ENCODE results near the gene ACYP1.

Gene ACYP1

DNA sequence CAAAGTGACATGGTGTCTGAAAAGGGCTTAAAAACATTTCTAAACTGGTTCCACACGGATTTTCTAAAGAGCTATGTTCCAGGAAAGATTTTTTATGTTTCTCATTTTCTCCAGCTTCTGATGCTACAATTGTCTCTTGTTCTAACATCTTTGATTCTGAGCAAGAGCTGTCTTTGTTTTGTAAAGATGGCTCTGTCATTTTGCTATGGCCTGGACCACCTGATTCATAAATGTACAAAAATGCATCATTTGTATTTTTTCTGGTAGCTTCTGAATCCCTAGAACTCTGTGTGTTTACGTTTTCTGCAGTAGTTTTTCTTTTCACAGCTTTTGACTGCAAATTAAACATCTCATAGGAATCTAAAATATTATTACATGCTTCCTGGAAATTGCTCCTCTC, 15.7 kb downstream of the ACYP1 start:
- 0 out of 2 replicates have a peak, but pooled peaks cover 11% of the 10 kb centered on the region for H3F3A ChIP-seq (ENCODE audit: low read depth)
- H2AFZ ChIP-seq (ENCODE audit: low read length) = no peak overlapping the region
- H3K4me3 ChIP-seq (ENCODE audit: low read length, poor library complexity, severe bottlenecking) = no peak overlapping the region
- TF ChIP-seq, protein P1, sequence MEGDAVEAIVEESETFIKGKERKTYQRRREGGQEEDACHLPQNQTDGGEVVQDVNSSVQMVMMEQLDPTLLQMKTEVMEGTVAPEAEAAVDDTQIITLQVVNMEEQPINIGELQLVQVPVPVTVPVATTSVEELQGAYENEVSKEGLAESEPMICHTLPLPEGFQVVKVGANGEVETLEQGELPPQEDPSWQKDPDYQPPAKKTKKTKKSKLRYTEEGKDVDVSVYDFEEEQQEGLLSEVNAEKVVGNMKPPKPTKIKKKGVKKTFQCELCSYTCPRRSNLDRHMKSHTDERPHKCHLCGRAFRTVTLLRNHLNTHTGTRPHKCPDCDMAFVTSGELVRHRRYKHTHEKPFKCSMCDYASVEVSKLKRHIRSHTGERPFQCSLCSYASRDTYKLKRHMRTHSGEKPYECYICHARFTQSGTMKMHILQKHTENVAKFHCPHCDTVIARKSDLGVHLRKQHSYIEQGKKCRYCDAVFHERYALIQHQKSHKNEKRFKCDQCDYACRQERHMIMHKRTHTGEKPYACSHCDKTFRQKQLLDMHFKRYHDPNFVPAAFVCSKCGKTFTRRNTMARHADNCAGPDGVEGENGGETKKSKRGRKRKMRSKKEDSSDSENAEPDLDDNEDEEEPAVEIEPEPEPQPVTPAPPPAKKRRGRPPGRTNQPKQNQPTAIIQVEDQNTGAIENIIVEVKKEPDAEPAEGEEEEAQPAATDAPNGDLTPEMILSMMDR (conservative IDR thresholded peaks at IDR 0.05; ENCODE audit: low read length) = no peak
- TF ChIP-seq EZH2phosphoT487 (IDR thresholded peaks at IDR 0.05; ENCODE audit: borderline replicate concordance) = no peak
- H4K20me1 ChIP-seq (ENCODE audit: insufficient read depth, low read length, poor library complexity, severe bottlenecking) = peaks cover 5% of the 10 kb centered on the region
- no peaks in the 10 kb centered on the region for H3K36me3 ChIP-seq (ENCODE audit: insufficient read depth, low read length)
- H3K4me1 ChIP-seq (ENCODE audit: insufficient read depth, low read length, poor library complexity, severe bottlenecking) = peaks cover 28% of the 10 kb centered on the region
- H3K9me2 ChIP-seq (replicated peaks; ENCODE audit: low read depth, low read length) = no peaks in the 10 kb centered on the region
- no peaks in the 10 kb centered on the region for H3K9me3 ChIP-seq (ENCODE audit: insufficient read depth, low read depth, low read length)
- no peak overlapping the region for H3K4me2 ChIP-seq (ENCODE audit: low read depth, low read length, poor library complexity, severe bottlenecking)
- peaks cover 20% of the 10 kb centered on the region for H3K79me2 ChIP-seq (ENCODE audit: insufficient read depth, low read length)
- H3K27me3 ChIP-seq (ENCODE audit: insufficient read depth, low read length, poor library complexity, severe bottlenecking) = no peaks in the 10 kb centered on the region
- H3K9ac ChIP-seq (ENCODE audit: low read depth, low read length, poor library complexity, severe bottlenecking) = no peak overlapping the region

DNA sequence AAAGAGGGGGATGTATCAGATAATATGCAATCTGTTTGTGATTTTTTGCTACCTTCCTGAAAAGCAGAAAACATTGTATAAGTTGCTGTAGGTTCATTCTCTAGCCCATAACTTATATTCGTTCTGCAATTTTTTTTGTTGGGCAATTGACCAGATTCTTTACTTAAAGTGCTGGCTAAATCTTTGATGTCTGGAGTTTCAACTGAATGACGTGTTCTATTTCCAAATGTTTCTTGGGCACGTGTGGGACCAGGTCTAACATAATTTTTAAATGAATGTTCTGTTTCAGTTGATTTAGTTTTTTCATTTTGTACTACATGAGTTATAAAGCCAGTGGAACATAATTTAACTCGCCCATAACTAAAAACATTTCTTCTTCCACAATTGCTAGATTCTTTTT, 16.3 kb downstream of the ACYP1 start:
- peaks cover 20% of the 10 kb centered on the region for H3K79me2 ChIP-seq (ENCODE audit: insufficient read depth, low read length)
- no peak overlapping the region for H3K9ac ChIP-seq (ENCODE audit: low read depth, low read length, poor library complexity, severe bottlenecking)

DNA sequence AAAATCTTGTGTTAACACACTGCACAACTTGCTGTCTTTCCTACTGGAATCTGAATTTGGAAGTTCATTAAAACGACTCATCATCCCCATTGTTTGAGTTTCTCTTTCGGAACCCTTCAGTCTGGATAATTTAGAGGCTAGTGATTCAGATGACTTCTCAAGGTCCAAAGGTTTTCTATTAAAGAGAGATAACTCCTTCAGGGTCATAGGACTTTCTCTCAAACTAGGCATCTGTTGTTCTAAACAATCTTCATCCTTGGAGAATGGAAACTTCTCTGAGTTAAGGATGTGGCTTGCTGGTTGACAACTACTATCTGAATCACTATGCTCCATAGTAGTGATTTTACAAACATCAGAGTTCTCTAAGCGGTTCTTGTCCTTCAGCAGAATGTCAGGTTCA, 16.9 kb downstream of the ACYP1 start:
- no peak overlapping the region for H3K4me3 ChIP-seq (ENCODE audit: low read length, poor library complexity, severe bottlenecking)
- no peaks in the 10 kb centered on the region for H3K36me3 ChIP-seq (ENCODE audit: insufficient read depth, low read length)
- H3K79me2 ChIP-seq (ENCODE audit: insufficient read depth, low read length) = peaks cover 20% of the 10 kb centered on the region
- peaks cover 5% of the 10 kb centered on the region for H4K20me1 ChIP-seq (ENCODE audit: insufficient read depth, low read length, poor library complexity, severe bottlenecking)
- H2AFZ ChIP-seq (ENCODE audit: low read length) = no peak overlapping the region
- 0 out of 2 replicates have a peak, but pooled peaks cover 4% of the 10 kb centered on the region for H3F3A ChIP-seq (ENCODE audit: low read depth)
- no peak for TF ChIP-seq EZH2phosphoT487 (IDR thresholded peaks at IDR 0.05; ENCODE audit: borderline replicate concordance)
- peaks cover 28% of the 10 kb centered on the region for H3K4me1 ChIP-seq (ENCODE audit: insufficient read depth, low read length, poor library complexity, severe bottlenecking)
- no peaks in the 10 kb centered on the region for H3K9me3 ChIP-seq (ENCODE audit: insufficient read depth, low read depth, low read length)
- H3K9me2 ChIP-seq (replicated peaks; ENCODE audit: low read depth, low read length) = no peaks in the 10 kb centered on the region
- H3K9ac ChIP-seq (ENCODE audit: low read depth, low read length, poor library complexity, severe bottlenecking) = no peak overlapping the region
- no peaks in the 10 kb centered on the region for H3K27me3 ChIP-seq (ENCODE audit: insufficient read depth, low read length, poor library complexity, severe bottlenecking)
- H3K4me2 ChIP-seq (ENCODE audit: low read depth, low read length, poor library complexity, severe bottlenecking) = no peak overlapping the region

More for the DNA sequence above, 16.3 kb downstream of the ACYP1 start:
- no peaks in the 10 kb centered on the region for H3K9me2 ChIP-seq (replicated peaks; ENCODE audit: low read depth, low read length)
- H3K4me3 ChIP-seq (ENCODE audit: low read length, poor library complexity, severe bottlenecking) = no peak overlapping the region
- no peaks in the 10 kb centered on the region for H3K36me3 ChIP-seq (ENCODE audit: insufficient read depth, low read length)
- H3F3A ChIP-seq (ENCODE audit: low read depth) = 0 out of 2 replicates have a peak, but pooled peaks cover 5% of the 10 kb centered on the region
- TF ChIP-seq EZH2phosphoT487 (IDR thresholded peaks at IDR 0.05; ENCODE audit: borderline replicate concordance) = no peak
- TF ChIP-seq, protein P1 (conservative IDR thresholded peaks at IDR 0.05; ENCODE audit: low read length) = no peak
- H3K27me3 ChIP-seq (ENCODE audit: insufficient read depth, low read length, poor library complexity, severe bottlenecking) = no peaks in the 10 kb centered on the region
- peaks cover 28% of the 10 kb centered on the region for H3K4me1 ChIP-seq (ENCODE audit: insufficient read depth, low read length, poor library complexity, severe bottlenecking)
- H3K9me3 ChIP-seq (ENCODE audit: insufficient read depth, low read depth, low read length) = no peaks in the 10 kb centered on the region
- H4K20me1 ChIP-seq (ENCODE audit: insufficient read depth, low read length, poor library complexity, severe bottlenecking) = peaks cover 5% of the 10 kb centered on the region
- no peak overlapping the region for H2AFZ ChIP-seq (ENCODE audit: low read length)
- no peak overlapping the region for H3K4me2 ChIP-seq (ENCODE audit: low read depth, low read length, poor library complexity, severe bottlenecking)

DNA sequence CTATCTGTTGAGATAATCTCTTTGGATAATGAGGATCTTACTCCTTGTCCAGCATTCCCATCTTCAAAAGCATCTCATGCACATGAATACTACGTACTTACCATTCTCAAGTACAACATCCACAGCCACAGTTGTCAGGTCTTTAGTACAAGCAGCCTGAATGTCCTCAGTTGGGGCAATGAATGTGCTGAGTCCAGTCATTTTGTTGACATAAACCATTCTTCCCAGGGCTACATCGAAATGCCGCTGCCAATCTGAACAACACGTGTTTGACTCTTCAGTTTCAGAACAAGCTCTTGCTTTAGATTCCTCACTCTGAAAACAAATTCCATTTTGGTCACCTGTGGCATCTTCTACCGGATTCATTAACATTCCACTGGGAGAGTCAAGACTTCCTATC, 17.5 kb downstream of the ACYP1 start:
- Histone ChIP-seq H4K20me1 (ENCODE audit: insufficient read depth, low read length, poor library complexity, severe bottlenecking) (peaks cover 5% of the 10 kb centered on the region), H3K4me3 (ENCODE audit: low read length, poor library complexity, severe bottlenecking) (no peak overlapping the region), H3K79me2 (ENCODE audit: insufficient read depth, low read length) (peaks cover 17% of the 10 kb centered on the region)

More for the DNA sequence above, 17.5 kb downstream of the ACYP1 start:
- Histone ChIP-seq H3K36me3 (ENCODE audit: insufficient read depth, low read length) (no peaks in the 10 kb centered on the region), H3K4me1 (ENCODE audit: insufficient read depth, low read length, poor library complexity, severe bottlenecking) (peaks cover 28% of the 10 kb centered on the region), H3K9me3 (ENCODE audit: insufficient read depth, low read depth, low read length) (no peaks in the 10 kb centered on the region), H3K9ac (ENCODE audit: low read depth, low read length, poor library complexity, severe bottlenecking) (no peak overlapping the region), H2AFZ (ENCODE audit: low read length) (no peak overlapping the region), H3F3A (ENCODE audit: low read depth) (0 out of 2 replicates have a peak, but pooled peaks cover 4% of the 10 kb centered on the region), H3K9me2 (replicated peaks; ENCODE audit: low read depth, low read length) (no peaks in the 10 kb centered on the region), H3K27me3 (ENCODE audit: insufficient read depth, low read length, poor library complexity, severe bottlenecking) (no peaks in the 10 kb centered on the region), H3K4me2 (ENCODE audit: low read depth, low read length, poor library complexity, severe bottlenecking) (peak overlapping the region; percentile 2)
- TF ChIP-seq EZH2phosphoT487 (IDR thresholded peaks at IDR 0.05; ENCODE audit: borderline replicate concordance) = no peak
- TF ChIP-seq, protein P1 (conservative IDR thresholded peaks at IDR 0.05; ENCODE audit: low read length) = no peak

Data from Loucy (cell line).